GM12878 (cell line): Measurements from ENCODE around the gene MYLK4. TPM values are rescaled to one million over a fixed set of nuclear protein-coding genes. Genes with fewer than 3 reads are reported as not detected.

Experiments used
- BACH1 ChIP-seq: fragments of 450-650 bp; IDR thresholded peaks from 2 replicates; pipeline ENCODE4 v1.6.1; 2017; ENCODE audit warnings: mild to moderate bottlenecking, borderline replicate concordance
- EED ChIP-seq: sonication (generic); IDR thresholded peaks from 2 replicates; pipeline ENCODE4 v1.6.1; 2016; ENCODE audit warnings: antibody characterized with exemption, low read depth
- ESRRA ChIP-seq: IDR thresholded peaks from 2 replicates; pipeline ENCODE4 v1.6.1; 2012; ENCODE audit warnings: mild to moderate bottlenecking, low read length, improper control_type of control experiment
- JUNB ChIP-seq: IDR thresholded peaks from 2 replicates; pipeline ENCODE4 v1.6.1; 2016; ENCODE audit warnings: antibody characterized with exemption, mild to moderate bottlenecking
- MXI1 ChIP-seq: fragments of 150-350 bp; IDR thresholded peaks from 2 replicates; pipeline ENCODE4 v1.6.1; 2011; ENCODE audit warnings: low read depth, mild to moderate bottlenecking, inconsistent platforms, low read length, improper control_type of control experiment
- POLR2A ChIP-seq: IDR thresholded peaks from 2 replicates; pipeline ENCODE4 v1.6.1; 2011; ENCODE audit warnings: low read depth, mild to moderate bottlenecking, low read length
- RAD51 ChIP-seq: fragments of 450-650 bp; IDR thresholded peaks from 2 replicates; pipeline ENCODE4 v1.6.1; 2016; ENCODE audit warnings: moderate library complexity, mild to moderate bottlenecking, inconsistent platforms
- RB1 ChIP-seq: fragments of 450-650 bp; formaldehyde crosslinking; IDR thresholded peaks from 2 replicates; pipeline ENCODE4 v1.6.1; 2017; ENCODE audit warnings: mild to moderate bottlenecking, borderline replicate concordance
- SMAD1 ChIP-seq: fragments of 450-650 bp; IDR thresholded peaks from 2 replicates; pipeline ENCODE4 v1.6.1; 2018; ENCODE audit warnings: mild to moderate bottlenecking, low read depth; ENCODE audit not compliant: partially characterized antibody
- STAT1 ChIP-seq: fragments of 450-650 bp; conservative IDR thresholded peaks from 2 replicates; pipeline ENCODE4 v1.6.1; 2014; ENCODE audit warnings: antibody characterized with exemption, mild to moderate bottlenecking
- STAT3 ChIP-seq: IDR thresholded peaks from 2 replicates; pipeline ENCODE4 v1.6.1; 2011; ENCODE audit warnings: low read depth, low read length, improper control_type of control experiment
- TARDBP ChIP-seq: IDR thresholded peaks from 2 replicates; pipeline ENCODE4 v1.6.1; 2016; ENCODE audit warnings: borderline replicate concordance
- polyA plus RNA-seq, 11 experiments: library from polyadenylated mRNA; depleted of rRNA in 4 of 11; unstranded in 6 of 11; stranded (reverse) in 5 of 11; fragments of >200 nt; fragmentation: Nextera tagmentation in 4 of 11; fragmentation: Illumina TruSeq in 1 of 11; extraction: Ambion mirVana in 4 of 11; extraction: Trizol in 1 of 11; gene quantifications; 1 replicate in 1 of 11; 2 replicates in 10 of 11; pipeline versions ENCODE4 v1.2.1 to v1.2.3, GENCODE V29; 2011 to 2016; ENCODE audit warnings: inconsistent platforms in 2 of 11, missing spikeins in 2 of 11, low read depth in 1 of 11
- total RNA-seq, 4 experiments: library from RNA; depleted of rRNA in 3 of 4; stranded (reverse); fragments of >200 nt in 3 of 4; fragmentation: Illumina TruSeq in 1 of 4; extraction: Trizol in 1 of 4; gene quantifications; 2 replicates each; pipeline versions ENCODE4 v1.2.1 to v1.2.3, GENCODE V29; 2013 to 2021
- TF ChIP-seq, protein P1 (sequence below): fragments of 450-650 bp; IDR thresholded peaks from 2 replicates; pipeline ENCODE4 v1.6.1; 2017; ENCODE audit warnings: mild to moderate bottlenecking, moderate library complexity
- TF ChIP-seq, protein P2 (sequence below): fragments of 450-650 bp; IDR thresholded peaks from 2 replicates; pipeline ENCODE4 v1.6.1; 2018; ENCODE audit warnings: mild to moderate bottlenecking, low read depth, moderate library complexity; ENCODE audit not compliant: partially characterized antibody
- TF ChIP-seq, protein P3 (sequence below): IDR thresholded peaks from 2 replicates; pipeline ENCODE4 v1.6.1; 2011; ENCODE audit warnings: borderline replicate concordance, low read depth, mild to moderate bottlenecking, moderate library complexity, low read length; ENCODE audit not compliant: insufficient read depth, poor library complexity, severe bottlenecking
- TF ChIP-seq, protein P4 (sequence below): fragments of 450-650 bp; IDR thresholded peaks from 2 replicates; pipeline ENCODE4 v1.6.1; 2017; ENCODE audit warnings: low read depth, mild to moderate bottlenecking, moderate library complexity
- TF ChIP-seq, protein P5 (sequence below): fragments of 450-650 bp; conservative IDR thresholded peaks from 2 replicates; pipeline ENCODE4 v1.6.1; 2017; ENCODE audit warnings: mild to moderate bottlenecking, moderate library complexity

MYLK4 gene
- total and polyA plus RNA-seq, 10 of the 15 experiments (the other 5 are each of a cell fraction or from before 2014, with no cell fraction given), result under 0.01 to 0.09 (median 0.05) TPM; not detected in 1

DNA sequence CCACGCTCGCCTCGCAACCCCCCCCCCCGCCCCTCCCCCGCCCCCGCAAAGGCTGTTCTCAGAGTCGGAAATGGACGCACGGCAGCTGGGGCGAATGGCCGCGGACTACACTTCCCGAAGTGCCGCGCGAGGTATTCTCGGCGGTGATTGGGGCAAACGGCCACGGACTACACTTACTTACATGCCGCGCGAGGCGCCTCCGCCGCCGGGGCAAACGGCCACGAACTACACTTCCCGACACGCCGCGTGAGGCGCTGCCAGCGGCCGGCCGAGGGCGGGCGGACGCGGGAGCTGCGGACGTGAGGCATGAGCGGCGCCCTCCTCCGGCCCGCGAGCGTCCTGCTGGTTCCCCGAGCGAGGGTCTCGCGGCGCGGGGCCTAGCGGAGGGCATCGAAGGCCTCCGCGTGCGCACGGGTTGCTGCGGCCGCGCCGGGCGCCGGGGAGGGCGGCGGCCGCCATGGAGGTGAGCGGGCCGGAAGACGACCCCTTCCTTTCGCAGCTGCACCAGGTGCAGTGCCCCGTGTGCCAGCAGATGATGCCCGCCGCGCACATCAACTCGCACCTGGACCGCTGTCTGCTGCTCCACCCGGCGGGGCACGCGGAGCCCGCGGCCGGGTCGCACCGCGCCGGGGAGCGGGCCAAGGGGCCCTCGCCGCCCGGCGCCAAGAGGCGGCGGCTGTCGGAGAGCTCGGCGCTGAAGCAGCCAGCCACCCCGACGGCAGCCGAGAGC is 14.6 kb upstream of the MYLK4 start, which contains the start of gene WRNIP1 (continued):
- TF ChIP-seq, protein P1, sequence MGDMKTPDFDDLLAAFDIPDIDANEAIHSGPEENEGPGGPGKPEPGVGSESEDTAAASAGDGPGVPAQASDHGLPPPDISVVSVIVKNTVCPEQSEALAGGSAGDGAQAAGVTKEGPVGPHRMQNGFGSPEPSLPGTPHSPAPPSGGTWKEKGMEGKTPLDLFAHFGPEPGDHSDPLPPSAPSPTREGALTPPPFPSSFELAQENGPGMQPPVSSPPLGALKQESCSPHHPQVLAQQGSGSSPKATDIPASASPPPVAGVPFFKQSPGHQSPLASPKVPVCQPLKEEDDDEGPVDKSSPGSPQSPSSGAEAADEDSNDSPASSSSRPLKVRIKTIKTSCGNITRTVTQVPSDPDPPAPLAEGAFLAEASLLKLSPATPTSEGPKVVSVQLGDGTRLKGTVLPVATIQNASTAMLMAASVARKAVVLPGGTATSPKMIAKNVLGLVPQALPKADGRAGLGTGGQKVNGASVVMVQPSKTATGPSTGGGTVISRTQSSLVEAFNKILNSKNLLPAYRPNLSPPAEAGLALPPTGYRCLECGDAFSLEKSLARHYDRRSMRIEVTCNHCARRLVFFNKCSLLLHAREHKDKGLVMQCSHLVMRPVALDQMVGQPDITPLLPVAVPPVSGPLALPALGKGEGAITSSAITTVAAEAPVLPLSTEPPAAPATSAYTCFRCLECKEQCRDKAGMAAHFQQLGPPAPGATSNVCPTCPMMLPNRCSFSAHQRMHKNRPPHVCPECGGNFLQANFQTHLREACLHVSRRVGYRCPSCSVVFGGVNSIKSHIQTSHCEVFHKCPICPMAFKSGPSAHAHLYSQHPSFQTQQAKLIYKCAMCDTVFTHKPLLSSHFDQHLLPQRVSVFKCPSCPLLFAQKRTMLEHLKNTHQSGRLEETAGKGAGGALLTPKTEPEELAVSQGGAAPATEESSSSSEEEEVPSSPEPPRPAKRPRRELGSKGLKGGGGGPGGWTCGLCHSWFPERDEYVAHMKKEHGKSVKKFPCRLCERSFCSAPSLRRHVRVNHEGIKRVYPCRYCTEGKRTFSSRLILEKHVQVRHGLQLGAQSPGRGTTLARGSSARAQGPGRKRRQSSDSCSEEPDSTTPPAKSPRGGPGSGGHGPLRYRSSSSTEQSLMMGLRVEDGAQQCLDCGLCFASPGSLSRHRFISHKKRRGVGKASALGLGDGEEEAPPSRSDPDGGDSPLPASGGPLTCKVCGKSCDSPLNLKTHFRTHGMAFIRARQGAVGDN, result peak; percentile 88
- TF ChIP-seq, protein P2, sequence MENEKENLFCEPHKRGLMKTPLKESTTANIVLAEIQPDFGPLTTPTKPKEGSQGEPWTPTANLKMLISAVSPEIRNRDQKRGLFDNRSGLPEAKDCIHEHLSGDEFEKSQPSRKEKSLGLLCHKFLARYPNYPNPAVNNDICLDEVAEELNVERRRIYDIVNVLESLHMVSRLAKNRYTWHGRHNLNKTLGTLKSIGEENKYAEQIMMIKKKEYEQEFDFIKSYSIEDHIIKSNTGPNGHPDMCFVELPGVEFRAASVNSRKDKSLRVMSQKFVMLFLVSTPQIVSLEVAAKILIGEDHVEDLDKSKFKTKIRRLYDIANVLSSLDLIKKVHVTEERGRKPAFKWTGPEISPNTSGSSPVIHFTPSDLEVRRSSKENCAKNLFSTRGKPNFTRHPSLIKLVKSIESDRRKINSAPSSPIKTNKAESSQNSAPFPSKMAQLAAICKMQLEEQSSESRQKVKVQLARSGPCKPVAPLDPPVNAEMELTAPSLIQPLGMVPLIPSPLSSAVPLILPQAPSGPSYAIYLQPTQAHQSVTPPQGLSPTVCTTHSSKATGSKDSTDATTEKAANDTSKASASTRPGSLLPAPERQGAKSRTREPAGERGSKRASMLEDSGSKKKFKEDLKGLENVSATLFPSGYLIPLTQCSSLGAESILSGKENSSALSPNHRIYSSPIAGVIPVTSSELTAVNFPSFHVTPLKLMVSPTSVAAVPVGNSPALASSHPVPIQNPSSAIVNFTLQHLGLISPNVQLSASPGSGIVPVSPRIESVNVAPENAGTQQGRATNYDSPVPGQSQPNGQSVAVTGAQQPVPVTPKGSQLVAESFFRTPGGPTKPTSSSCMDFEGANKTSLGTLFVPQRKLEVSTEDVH, result no peak
- TF ChIP-seq RAD51, result no peak
- no peak for TF ChIP-seq EED
- TF ChIP-seq ESRRA, result no peak
- TF ChIP-seq, protein P3, sequence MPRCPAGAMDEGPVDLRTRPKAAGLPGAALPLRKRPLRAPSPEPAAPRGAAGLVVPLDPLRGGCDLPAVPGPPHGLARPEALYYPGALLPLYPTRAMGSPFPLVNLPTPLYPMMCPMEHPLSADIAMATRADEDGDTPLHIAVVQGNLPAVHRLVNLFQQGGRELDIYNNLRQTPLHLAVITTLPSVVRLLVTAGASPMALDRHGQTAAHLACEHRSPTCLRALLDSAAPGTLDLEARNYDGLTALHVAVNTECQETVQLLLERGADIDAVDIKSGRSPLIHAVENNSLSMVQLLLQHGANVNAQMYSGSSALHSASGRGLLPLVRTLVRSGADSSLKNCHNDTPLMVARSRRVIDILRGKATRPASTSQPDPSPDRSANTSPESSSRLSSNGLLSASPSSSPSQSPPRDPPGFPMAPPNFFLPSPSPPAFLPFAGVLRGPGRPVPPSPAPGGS, result peak; percentile 31
- peak; percentile 85; the same call in 1 of the 2 replicates for TF ChIP-seq STAT1
- peak; percentile 65; the same call in 1 of the 2 replicates for TF ChIP-seq MXI1
- peak; percentile 80 for TF ChIP-seq POLR2A
- TF ChIP-seq TARDBP, result peak; percentile 86
- peak; percentile 92; the same call in 1 of the 2 replicates for TF ChIP-seq RB1
- TF ChIP-seq, protein P4, sequence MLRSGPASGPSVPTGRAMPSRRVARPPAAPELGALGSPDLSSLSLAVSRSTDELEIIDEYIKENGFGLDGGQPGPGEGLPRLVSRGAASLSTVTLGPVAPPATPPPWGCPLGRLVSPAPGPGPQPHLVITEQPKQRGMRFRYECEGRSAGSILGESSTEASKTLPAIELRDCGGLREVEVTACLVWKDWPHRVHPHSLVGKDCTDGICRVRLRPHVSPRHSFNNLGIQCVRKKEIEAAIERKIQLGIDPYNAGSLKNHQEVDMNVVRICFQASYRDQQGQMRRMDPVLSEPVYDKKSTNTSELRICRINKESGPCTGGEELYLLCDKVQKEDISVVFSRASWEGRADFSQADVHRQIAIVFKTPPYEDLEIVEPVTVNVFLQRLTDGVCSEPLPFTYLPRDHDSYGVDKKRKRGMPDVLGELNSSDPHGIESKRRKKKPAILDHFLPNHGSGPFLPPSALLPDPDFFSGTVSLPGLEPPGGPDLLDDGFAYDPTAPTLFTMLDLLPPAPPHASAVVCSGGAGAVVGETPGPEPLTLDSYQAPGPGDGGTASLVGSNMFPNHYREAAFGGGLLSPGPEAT, result no peak
- TF ChIP-seq STAT3, result no peak
- TF ChIP-seq, protein P5, sequence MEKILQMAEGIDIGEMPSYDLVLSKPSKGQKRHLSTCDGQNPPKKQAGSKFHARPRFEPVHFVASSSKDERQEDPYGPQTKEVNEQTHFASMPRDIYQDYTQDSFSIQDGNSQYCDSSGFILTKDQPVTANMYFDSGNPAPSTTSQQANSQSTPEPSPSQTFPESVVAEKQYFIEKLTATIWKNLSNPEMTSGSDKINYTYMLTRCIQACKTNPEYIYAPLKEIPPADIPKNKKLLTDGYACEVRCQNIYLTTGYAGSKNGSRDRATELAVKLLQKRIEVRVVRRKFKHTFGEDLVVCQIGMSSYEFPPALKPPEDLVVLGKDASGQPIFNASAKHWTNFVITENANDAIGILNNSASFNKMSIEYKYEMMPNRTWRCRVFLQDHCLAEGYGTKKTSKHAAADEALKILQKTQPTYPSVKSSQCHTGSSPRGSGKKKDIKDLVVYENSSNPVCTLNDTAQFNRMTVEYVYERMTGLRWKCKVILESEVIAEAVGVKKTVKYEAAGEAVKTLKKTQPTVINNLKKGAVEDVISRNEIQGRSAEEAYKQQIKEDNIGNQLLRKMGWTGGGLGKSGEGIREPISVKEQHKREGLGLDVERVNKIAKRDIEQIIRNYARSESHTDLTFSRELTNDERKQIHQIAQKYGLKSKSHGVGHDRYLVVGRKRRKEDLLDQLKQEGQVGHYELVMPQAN, result peak; percentile 88
- TF ChIP-seq JUNB, result no peak
- peak; percentile 63 for TF ChIP-seq BACH1
- TF ChIP-seq SMAD1, result no peak
